Activated T-cell treated with anti-CD3 and anti-CD28 coated beads, Interleukin-2, amount 50 U/mL, for 72 hours (primary cell): Measurements from ENCODE around the gene MRAP2. TPM values are rescaled to one million over a fixed set of nuclear protein-coding genes. Genes with fewer than 3 reads are reported as not detected.
"Not testable (repeated sequence)": the region's sequence is repeated elsewhere in the genome, so short reads cannot be mapped to it uniquely, and the experiment has no call there.

ENCODE experiments used
- ATAC-seq, 2 donors: fragments of 150-1000 bp; cut with Tn5 transposase; replicated peaks in 1 of 2; 2 replicates each; pipeline ENCODE4 v1.10.0; 2021; ENCODE audit warnings: moderate library complexity in 2 of 2, mild to moderate bottlenecking in 1 of 2
- DNase-seq, 2 donors: peaks; one replicate each; pipeline ENCODE4 v3.0.0; 2021 to 2022; ENCODE audit warnings: mixed read lengths in 1 of 2
- H3K27ac Mint-ChIP-seq: one replicate; pipeline ENCODE4 v1.8.0; 2022; ENCODE audit warnings: mild to moderate bottlenecking, moderate library complexity, mixed read lengths
- H3K27me3 Mint-ChIP-seq: one replicate; pipeline ENCODE4 v1.8.0; 2022; ENCODE audit warnings: low read depth, mixed read lengths
- H3K36me3 Mint-ChIP-seq, 2 donors: one replicate each; pipeline ENCODE4 v1.8.0; 2022; ENCODE audit warnings: mixed read lengths in 2 of 2, mild to moderate bottlenecking in 1 of 2; ENCODE audit not compliant: insufficient read depth in 2 of 2
- H3K4me1 Mint-ChIP-seq: one replicate; pipeline ENCODE4 v1.8.0; 2022; ENCODE audit warnings: low read depth, mixed read lengths
- H3K4me3 Mint-ChIP-seq, 2 donors: one replicate each; pipeline ENCODE4 v1.8.0; 2022; ENCODE audit warnings: mild to moderate bottlenecking in 2 of 2, mixed read lengths in 2 of 2, moderate library complexity in 2 of 2
- H3K9me3 Mint-ChIP-seq, 2 donors: one replicate each; pipeline ENCODE4 v1.8.0; 2022; ENCODE audit warnings: mixed read lengths in 2 of 2
- total RNA-seq, 2 donors: library from RNA; stranded (reverse); gene quantifications; one replicate each; pipeline ENCODE4 v1.2.3, GENCODE V29; 2022

Gene MRAP2
- total RNA-seq, 2 donors from 2014 or later, result not detected

DNA sequence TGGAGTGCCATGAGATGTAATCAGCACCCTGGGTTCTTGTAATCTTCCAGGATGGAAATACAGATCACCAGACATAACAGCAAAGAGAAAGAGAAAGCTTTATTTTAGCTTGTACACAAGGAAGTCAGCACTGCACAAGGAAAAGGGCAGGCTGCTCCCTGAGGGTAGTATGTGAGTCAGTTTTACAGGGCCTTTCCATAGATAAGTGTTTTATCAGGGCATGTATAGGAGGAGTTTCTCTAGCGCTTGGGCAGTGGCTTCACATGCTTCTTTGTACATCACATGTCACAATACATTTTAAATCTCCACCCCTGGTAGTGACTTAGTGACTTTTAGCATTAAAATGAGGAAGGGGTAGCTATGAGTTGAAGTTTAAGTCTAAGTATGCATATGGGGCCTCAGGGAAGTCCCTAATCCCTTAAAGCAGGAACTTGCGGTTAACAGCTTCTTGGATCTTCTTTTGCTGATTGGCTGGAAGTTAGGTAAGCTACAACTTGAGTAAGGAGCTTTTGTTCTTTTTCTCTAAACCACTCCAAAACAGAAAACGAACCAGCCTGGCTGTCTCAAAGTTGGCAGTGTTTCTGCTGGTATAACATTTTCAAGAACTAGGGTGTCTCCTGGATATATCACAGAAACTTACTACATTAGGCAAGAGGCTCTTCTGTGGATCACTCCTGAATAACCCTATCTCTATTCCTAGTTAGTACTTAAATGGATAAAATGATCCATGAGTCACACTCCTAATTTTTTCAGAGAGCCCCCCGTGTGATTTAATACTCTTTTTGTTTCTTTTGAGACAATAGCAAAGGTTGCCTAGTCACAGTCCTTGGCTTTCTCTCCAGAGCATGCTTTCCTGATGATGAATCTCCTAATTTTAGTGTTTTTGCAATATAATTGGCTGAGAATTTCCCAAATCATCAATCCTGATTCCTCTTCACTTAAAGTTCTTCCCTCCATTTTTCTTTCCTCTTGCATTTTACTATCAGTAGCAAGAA is 60.2 kb downstream of the MRAP2 start:
- DNase-seq, result no peak
- Mint-ChIP-seq H3K36me3 (no peaks in the 10 kb centered on the region), H3K4me1 (no peaks in the 10 kb centered on the region), H3K27ac (no peak overlapping the region), H3K4me3 (no peak overlapping the region), H3K9me3 (peaks cover 0 to 2% of the 10 kb centered on the region in 2 donors), H3K27me3 (no peaks in the 10 kb centered on the region)
- no peak for ATAC-seq

DNA sequence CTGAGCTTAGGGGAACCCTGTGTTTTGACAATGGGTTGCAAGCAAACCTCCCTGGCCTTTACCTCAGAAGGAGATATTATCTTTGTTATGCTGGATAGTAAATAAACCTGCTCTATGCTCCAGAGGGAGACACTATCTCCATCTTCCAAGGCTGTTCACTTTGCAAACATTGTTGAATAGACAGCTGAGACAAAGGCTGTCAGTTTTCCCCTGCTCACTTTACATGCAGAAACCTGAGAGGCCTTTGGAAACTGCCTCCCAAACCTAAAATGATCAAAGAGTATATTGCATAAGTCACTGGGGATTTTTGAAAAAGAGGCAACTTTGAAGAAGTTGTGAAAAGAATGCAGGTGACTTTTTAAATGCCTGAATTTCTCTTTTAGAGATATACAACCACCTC is 61.6 kb downstream of the MRAP2 start:
- Mint-ChIP-seq H3K27me3 (no peaks in the 10 kb centered on the region), H3K27ac (no peak overlapping the region), H3K36me3 (no peaks in the 10 kb centered on the region), H3K9me3 (peaks cover 0 to 2% of the 10 kb centered on the region in 2 donors), H3K4me3 (no peak overlapping the region), H3K4me1 (no peaks in the 10 kb centered on the region)
- no peak for DNase-seq
- ATAC-seq, result no peak

DNA sequence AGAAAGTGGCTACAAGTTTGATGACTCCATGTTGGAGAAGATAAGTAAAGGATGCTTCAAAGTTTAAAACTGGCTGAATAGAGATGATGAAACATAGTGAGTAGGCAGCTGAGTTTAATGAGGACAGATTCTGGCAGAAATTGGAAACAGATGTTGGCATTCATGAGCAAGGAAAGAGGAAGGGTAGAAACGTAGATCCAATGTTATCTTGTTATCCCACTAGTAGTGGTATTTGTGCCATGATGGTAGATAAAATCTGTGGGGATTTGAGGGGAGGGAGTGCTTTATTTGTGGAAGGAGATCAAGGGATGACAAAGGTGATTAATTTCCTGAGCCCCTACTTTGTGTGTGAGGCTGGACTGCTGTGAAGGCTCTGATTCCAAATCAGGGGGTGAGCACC is 69.5 kb downstream of the MRAP2 start:
- ATAC-seq (no peak), DNase-seq (no peak)
- peaks cover 0 to 6% of the 10 kb centered on the region in 2 donors for H3K9me3 Mint-ChIP-seq
- no peaks in the 10 kb centered on the region for H3K36me3 Mint-ChIP-seq
- peaks cover 28% of the 10 kb centered on the region for H3K27me3 Mint-ChIP-seq
- no peaks in the 10 kb centered on the region for H3K4me1 Mint-ChIP-seq
- H3K27ac Mint-ChIP-seq, result no peak overlapping the region
- H3K4me3 Mint-ChIP-seq, result no peak overlapping the region

DNA sequence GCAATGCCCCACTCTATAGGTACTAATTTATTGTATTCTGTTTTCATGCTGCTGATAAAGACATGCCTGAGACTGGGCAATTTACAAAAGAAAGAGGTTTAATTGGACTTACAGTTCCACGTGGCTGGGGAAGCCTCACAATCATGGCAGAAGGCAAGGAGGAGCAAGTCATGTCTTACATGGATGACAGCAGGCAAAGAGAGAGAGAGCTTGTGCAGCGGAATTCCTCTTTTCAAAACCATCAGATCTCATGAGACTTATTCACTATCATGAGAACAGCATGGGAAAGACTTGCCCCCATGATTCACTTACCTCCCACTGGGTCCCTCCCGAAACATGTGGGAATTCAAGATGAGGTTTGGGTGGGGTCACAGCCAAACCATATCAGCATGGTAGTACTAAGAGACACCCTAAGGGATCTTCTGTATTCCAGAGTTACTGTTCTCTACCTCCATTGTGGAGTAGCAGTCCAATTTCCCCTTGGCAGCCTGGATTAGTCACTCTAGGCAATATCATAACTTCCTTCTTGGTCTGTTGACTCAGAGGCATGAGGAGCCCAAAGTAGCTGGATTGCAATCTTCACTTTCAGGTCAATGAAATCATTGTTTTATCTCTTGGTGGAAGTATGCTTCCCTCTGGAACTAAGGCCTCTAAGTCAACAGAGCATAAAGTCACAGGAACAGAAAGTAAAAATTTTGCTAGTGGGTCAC is 71.8 kb downstream of the MRAP2 start:
- H3K36me3 Mint-ChIP-seq, H3K4me1 Mint-ChIP-seq, H3K9me3 Mint-ChIP-seq, ATAC-seq, H3K27ac Mint-ChIP-seq, DNase-seq, H3K4me3 Mint-ChIP-seq: not testable (repeated sequence)
- H3K27me3 Mint-ChIP-seq, result peaks cover 27% of the 10 kb centered on the region

DNA sequence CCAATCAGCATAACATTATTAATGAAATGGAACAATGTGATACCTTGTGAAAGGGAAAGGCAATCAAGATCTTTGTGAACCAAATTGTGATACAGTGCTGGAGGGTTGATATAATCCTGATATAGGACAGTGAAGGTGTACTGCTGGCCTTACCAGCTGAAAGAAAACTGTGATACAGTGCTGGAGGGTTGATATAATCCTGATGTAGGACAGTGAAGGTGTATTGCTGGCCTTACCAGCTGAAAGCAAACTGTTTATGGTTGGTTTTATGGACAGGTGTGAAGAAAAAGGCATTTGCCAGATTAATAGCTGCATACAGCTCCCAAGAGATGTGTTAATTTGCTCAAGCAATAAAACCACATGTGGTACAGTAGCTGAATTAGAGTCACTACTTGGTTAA is 73.9 kb downstream of the MRAP2 start:
- no peaks in the 10 kb centered on the region for H3K36me3 Mint-ChIP-seq
- DNase-seq (no peak), ATAC-seq (no peak)
- peaks cover 2 to 5% of the 10 kb centered on the region in 2 donors for H3K9me3 Mint-ChIP-seq
- no peak overlapping the region for H3K4me3 Mint-ChIP-seq
- H3K4me1 Mint-ChIP-seq, result no peaks in the 10 kb centered on the region
- no peak overlapping the region for H3K27ac Mint-ChIP-seq
- H3K27me3 Mint-ChIP-seq, result peaks cover 14% of the 10 kb centered on the region

DNA sequence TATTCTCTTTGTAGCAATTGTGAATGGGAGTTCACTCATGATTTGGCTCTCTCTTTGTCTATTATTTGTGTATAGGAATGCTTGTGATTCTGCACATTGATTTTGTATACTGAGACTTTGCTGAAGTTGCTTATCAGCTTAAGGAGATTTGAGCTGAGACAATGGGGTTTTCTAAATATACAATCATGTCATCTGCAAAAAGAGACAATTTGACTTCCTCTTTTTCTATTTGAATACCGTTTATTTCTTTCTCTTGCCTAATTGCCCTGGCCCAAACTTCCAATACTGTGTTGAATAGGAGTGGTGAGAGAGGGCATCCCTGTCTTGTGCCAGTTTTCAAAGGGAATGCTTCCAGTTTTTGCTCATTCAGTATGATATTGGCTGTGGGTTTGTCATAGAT is 77.8 kb downstream of the MRAP2 start:
- not testable (repeated sequence) for H3K36me3 Mint-ChIP-seq, H3K9me3 Mint-ChIP-seq, H3K4me3 Mint-ChIP-seq, H3K4me1 Mint-ChIP-seq, DNase-seq, H3K27ac Mint-ChIP-seq, ATAC-seq, H3K27me3 Mint-ChIP-seq

DNA sequence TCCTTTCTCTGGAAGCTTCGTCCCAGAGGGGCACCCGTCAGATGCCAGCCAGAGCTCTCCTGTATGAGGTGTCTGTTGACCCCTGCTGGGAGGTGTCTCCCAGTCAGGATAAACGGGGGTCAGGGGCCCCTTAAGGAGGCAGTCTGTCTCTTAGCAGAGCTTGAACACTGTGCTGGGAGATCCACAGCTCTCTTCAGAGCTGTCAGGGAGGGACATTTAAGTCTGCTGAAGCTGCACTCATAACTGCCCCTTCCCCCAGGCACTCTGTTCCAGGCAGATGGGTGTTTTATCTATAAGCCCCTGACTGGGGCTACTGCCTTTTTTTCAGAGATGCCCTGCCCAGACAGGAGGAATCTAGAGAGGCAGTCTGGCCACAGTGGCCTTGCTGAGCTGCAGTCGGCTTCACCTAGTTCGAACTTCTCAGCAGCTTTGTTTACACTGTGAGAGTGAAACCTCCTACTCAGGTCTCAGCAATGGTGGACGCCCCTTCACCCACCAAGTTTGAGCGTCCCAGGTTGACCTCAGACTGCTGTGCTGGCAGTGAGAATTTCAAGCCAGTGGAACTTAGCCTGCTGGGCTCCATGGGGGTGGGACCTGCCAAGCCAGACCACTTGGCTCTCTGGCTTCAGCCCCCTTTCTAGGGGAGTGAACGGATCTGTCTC is 81.5 kb downstream of the MRAP2 start:
- H3K27ac Mint-ChIP-seq, H3K27me3 Mint-ChIP-seq, H3K4me3 Mint-ChIP-seq, H3K4me1 Mint-ChIP-seq, ATAC-seq, H3K36me3 Mint-ChIP-seq, H3K9me3 Mint-ChIP-seq, DNase-seq: not testable (repeated sequence)

DNA sequence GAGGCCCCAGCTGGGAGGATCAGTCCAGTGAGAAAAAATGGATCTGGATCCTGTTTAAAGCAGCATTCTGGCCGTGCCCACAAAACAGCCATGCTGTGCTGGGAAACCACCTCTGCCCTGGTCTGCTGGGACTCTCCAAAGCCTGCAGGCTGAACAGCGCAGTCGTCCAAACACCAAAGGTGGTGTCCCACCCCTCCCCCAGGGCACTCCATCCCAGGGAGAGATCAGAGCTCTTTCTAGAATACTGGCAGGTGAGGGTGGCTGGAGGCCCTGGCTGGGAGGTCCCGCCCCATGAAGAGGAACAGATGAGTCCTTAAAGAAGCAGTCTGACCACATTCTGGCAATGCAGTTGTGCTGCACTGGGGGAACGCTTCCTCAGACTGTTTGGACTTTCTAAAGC is 84.6 kb downstream of the MRAP2 start:
- Mint-ChIP-seq H3K9me3 (peaks cover 4 to 9% of the 10 kb centered on the region in 2 donors), H3K4me3 (no peak overlapping the region), H3K4me1 (no peaks in the 10 kb centered on the region), H3K27ac (no peak overlapping the region), H3K27me3 (peaks cover 8% of the 10 kb centered on the region), H3K36me3 (peaks cover 1 to 4% of the 10 kb centered on the region in 2 donors)
- ATAC-seq, result no peak
- DNase-seq, result no peak

DNA sequence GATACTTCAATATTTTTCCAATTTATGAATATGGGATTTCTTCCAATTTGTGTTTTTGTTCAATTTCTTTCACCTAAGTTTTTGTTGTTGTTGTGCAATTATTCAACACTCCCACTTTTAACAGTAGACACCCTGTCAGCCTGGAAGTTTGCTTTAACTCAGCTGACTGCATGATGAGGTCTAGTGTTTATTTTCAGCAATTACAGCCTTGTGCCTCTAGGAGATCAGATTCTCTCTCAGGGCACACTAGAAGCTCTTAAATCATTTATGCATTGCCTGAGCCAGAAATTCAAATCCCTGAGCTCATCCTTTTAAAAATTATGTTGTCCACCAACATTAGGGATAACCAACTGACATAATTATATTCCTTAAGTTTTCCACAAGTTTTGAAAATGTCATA is 85.7 kb downstream of the MRAP2 start:
- H3K4me3 Mint-ChIP-seq, result no peak overlapping the region
- H3K27me3 Mint-ChIP-seq, result peaks cover 4% of the 10 kb centered on the region
- no peak for ATAC-seq
- no peak overlapping the region for H3K27ac Mint-ChIP-seq
- H3K4me1 Mint-ChIP-seq, result no peaks in the 10 kb centered on the region
- DNase-seq, result no peak
- peaks cover 4 to 9% of the 10 kb centered on the region in 2 donors for H3K9me3 Mint-ChIP-seq
- peaks cover 2 to 4% of the 10 kb centered on the region in 2 donors for H3K36me3 Mint-ChIP-seq

DNA sequence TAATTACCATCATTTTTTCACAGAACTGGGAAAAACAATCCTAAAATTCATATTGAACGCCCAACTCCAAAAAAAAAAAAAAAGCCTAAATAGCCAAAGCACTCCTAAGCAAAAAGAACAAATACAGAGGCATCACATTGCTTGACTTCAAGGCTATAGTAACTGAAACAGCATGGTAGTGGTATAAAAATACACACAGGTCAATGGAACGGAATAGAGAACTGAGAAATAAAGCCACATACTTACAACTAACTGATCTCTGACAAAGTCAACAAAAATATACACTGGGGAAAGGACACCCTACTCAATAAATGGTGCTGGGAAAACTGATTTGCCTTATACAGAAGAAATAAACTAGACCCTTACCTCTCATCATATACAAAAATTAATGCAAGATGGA is 89.6 kb downstream of the MRAP2 start:
- ATAC-seq, result no peak
- Mint-ChIP-seq H3K27ac (no peak overlapping the region), H3K4me1 (no peaks in the 10 kb centered on the region), H3K36me3 (peaks cover 2 to 5% of the 10 kb centered on the region in 2 donors), H3K4me3 (no peak overlapping the region), H3K27me3 (no peaks in the 10 kb centered on the region), H3K9me3 (no peaks in the 10 kb centered on the region)
- no peak for DNase-seq

DNA sequence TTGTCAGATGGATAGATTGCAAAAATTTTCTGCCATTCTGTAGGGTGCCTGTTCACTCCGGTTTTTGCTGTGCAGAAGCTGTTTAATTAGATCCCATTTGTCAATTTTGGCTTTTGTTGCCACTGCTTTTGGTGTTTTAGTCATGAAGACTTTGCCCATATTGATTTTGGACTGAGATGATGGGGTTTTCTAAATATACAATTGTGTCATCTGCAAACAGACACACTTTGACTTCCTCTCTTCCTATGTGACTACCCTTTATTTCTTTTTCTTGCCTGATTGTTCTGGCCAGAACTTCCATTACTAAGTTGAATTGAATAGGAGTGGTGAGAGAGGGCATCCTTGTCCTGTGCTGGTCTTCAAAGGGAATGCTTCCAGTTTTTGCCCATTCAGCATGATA is 96.0 kb downstream of the MRAP2 start:
- not testable (repeated sequence) for H3K4me3 Mint-ChIP-seq, H3K27ac Mint-ChIP-seq, DNase-seq, H3K27me3 Mint-ChIP-seq, ATAC-seq, H3K4me1 Mint-ChIP-seq
- peaks cover 6 to 12% of the 10 kb centered on the region in 2 donors for H3K36me3 Mint-ChIP-seq
- peaks cover 10 to 13% of the 10 kb centered on the region in 2 donors for H3K9me3 Mint-ChIP-seq

DNA sequence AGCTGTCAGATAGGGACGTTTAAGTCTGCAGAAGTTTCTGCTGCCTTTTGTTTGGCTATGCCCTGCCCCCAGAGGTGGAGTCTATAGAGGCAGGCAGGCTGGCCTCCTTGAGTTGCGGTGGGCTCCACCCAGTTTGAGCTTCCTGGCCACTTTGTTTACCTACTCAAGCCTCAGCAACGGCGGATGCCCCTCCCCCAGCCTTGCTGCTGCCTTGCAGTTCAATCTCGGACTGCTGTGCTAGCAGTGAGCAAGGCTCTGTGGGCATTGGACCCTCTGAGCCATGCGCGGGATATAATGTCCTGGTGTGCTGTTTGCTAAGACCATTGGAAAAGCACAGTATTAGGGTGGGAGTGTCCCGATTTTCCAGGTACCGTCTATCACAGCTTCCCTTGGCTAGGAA is 99.8 kb downstream of the MRAP2 start:
- H3K27me3 Mint-ChIP-seq, DNase-seq, H3K4me3 Mint-ChIP-seq, ATAC-seq, H3K4me1 Mint-ChIP-seq, H3K27ac Mint-ChIP-seq: not testable (repeated sequence)
- peaks cover 6 to 14% of the 10 kb centered on the region in 2 donors for H3K36me3 Mint-ChIP-seq
- peaks cover 10 to 13% of the 10 kb centered on the region in 2 donors for H3K9me3 Mint-ChIP-seq

DNA sequence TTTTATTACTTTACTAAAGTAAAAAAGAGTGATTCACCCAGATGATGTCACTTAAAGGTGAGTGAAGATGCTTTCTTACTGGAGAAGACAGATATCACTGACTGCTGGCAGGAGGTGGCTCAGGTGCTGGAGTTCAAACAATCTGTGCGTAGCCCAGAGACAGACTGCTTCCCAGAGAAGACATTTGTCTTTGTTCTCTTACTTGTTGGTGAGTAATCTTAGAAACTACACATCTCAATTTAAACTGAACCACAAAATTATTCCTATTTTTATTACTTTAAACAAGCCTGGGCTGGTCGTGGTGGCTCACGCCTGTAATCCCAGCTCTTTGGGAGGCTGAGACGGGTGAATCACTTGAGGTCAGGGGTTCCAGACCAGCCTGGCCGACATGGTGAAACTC is 101.7 kb downstream of the MRAP2 start:
- Mint-ChIP-seq H3K36me3 (peaks cover 6 to 14% of the 10 kb centered on the region in 2 donors), H3K27me3 (no peaks in the 10 kb centered on the region), H3K9me3 (peaks cover 10 to 13% of the 10 kb centered on the region in 2 donors), H3K27ac (no peak overlapping the region), H3K4me3 (no peak overlapping the region), H3K4me1 (no peaks in the 10 kb centered on the region)
- no peak for ATAC-seq
- no peak for DNase-seq
